NCI-H1417 (cell line): Measurements from ENCODE around the gene FASTKD2.

Experiments used
- DNase-seq, 3 experiments: peaks; one replicate each; lab custom pipeline; 2025; lab: John Stamatoyannopoulos, UW

Gene FASTKD2

GRCh38 chr2:206837775-206838174 lies 72.4 kb downstream of the FASTKD2 start:
- DNase-seq = no peak

- no peak for DNase-seq
Observed at GRCh38 chr2:206838690-206839089, 73.3 kb downstream of the FASTKD2 start.

DNA sequence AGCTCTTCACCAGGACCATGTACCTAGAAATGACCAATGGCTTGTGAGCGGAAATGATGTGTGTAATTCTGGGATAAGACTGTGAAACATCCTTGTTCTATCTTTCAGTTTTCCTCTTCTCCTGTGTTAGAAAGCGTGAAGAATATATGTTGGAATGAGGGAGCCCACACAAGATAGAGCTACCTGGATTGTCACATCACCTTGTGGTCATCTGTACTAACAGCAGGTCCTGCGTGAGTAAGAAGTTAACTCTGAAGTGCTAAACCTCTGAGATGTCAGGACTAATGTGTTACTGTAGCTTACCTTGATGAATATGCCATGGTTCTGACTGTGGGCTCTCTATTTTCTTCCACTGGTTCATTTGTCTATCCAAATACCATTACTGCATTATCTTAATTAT lies 75.6 kb downstream of the FASTKD2 start:
- no peak for DNase-seq
